GM18511 (cell line): ENCODE measurements around the gene BMP3.

Experiments
- ATAC-seq: cut with Tn5 transposase; IDR thresholded peaks from one replicate; pipeline ENCODE4 v1.9.1; 2021; ENCODE audit warnings: mild to moderate bottlenecking, moderate library complexity; ENCODE audit not compliant: unreplicated experiment

The BMP3 gene

DNA sequence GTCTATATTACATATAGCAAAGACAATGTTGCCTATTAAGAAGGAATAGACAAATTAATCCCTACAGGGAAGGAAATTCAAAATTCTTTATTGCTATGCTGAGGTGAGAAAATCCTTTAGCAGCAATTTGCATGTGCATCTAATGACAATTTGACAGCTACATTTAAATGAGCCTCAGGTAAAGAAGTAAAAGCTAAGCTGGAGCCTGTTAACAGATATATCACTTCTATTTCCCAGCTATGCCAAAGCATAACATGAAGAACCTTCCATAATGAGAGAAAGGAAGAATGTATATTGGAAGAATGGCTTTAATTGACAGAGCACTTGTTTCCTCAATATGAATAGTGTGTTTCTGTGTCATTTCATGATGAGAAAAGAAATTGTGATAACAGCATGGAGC, 71.6 kb downstream of the BMP3 start:
- no peak for ATAC-seq

DNA sequence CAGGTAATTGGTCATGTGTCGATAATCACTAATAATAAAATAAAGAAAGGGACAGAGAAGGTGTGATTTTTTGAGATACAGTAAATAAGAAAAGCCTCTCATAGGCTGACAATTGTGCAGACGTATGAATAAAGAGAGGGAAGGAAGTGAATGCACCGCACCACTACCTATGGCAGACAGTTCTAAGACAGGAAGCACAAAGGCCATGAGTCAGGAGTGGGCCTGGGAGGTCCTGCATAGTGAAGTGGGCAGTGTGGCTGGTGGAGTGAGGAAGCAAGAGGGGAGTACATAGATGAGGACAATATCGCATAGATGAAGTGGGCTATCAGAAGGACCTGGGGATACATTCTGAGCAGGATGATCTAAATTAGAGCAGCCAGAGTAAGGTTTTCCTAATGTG, 75.6 kb downstream of the BMP3 start:
- no peak for ATAC-seq
